DMS153 treated with DMSO at 0.1 percent for 48 hours (cell line): ENCODE data around the gene RHOBTB3.
"Not testable (repeated sequence)": the region's sequence is repeated elsewhere in the genome, so short reads cannot be mapped to it uniquely, and the experiment has no call there.

ENCODE experiments used
- DNase-seq: peaks from one replicate; lab custom pipeline; 2025; ENCODE audit not compliant: unreplicated experiment; lab: John Stamatoyannopoulos, UW

The RHOBTB3 gene

GRCh38 chr5:95816341-95816740 lies 85.2 kb downstream of the RHOBTB3 start:
- DNase-seq: no peak

DNA sequence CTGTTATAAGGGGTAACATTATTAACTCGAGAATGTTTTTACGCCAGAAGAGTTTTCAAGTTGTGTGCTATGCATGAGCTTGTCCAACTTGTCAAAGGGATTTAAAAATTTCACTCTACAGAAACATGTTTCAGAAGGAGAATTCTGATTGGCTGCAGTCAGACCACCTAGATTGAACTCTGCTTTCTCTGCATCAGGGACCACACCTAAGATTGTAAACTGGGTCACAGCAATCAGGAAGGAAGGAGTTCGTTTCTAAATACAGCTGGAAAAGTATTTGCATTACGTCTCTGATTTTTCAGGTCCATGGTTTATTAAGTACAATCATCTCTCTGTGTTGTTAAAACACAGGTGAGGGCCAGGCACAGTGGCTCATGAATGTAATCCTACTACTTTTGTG lies 85.6 kb downstream of the RHOBTB3 start:
- DNase-seq: no peak

DNA sequence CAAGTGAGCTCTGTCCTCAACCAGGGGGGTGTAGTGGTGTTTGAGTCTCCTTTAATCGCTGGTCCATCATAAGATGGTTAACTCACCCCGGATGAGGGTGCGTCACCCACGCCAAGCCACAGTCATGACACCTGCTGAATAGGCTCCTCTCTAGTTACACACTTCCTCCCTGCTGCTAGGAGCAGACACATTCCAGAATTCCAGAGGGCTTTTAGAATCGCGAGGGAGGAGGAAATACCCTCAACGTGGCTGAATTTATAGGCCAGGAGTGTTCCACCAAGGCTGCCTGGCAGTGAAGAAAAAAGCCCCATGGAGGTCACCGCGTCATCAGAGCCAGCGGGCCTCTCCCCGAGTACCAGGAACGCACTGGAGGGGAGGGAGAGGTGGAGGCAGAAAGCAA lies 86.3 kb downstream of the RHOBTB3 start:
- DNase-seq: no peak

DNA sequence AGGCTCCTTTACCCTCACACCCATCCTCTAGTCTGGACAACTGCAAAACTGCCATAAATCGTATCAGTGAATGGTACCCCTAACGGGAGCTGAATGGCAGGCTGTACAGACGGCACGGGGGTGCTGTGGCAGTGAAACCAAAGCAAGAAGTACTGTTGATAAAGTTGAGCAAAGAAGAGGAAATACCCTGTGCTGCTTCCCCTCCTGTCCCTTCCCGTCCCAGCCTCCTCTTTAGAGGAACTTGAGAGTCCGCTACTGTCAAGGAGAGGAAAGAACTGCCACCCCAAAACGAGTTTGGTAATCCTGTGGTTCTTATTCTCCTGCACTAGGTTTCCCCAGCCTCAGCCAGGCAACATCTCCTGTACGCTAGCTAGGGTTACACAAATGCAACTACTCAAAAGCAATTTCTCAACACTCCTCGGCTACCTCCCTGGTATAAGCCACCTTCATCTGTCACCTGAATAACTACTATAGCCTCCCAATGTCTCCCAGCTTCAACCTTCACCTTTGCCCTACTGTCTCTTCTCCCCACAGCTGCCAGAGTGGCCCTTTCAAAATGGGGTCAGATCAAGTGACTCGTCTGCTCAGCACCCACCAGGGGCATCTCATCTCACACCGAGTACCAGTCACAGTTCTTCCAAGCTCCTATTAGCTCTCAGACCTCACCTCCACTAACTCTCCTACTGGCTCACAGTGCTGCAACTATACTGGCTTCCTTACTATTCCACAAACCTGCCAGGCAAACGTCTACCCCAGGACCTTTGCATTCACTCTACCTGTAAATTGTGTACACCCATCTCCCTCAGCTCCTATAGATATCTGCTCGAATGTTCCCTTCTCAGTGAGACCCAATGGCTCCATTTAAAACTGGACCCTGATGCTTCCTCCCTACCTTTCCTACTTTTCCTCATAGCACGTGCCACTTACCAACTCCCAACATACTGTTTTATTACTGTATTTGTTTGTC lies 87.3 kb downstream of the RHOBTB3 start:
- no peak for DNase-seq

- DNase-seq: no peak
These were observed 90.2 kb downstream of the RHOBTB3 start for GRCh38 chr5:95821110-95822021.

DNA sequence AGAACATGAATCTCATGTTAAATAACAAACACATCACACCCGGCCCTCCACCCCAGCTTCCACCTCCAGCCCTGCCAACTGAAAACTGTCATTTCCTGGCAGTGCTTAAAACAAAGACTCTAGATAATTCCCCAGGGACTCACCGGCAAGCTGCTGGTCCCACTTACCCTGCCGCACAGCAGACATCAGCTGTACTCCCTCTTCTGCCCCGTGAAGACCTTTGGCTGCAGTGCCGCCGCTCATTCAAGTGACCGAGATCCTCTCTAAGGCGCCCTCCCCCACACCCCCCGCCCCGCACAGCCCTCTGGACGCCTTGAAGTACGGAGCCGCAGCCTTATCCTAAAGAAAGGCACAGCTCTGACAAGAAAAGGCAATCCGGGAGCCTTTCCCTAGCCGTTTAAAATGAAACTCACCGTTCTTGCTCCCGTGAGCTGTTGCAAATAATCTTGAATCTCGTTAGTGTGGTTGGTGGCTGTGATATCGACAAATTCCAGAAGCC lies 91.0 kb downstream of the RHOBTB3 start:
- DNase-seq: peak; percentile 10

- no peak for DNase-seq
These were observed 91.5 kb downstream of the RHOBTB3 start, which contains the start of gene GLRX for GRCh38 chr5:95822542-95823181. GLRX (minus strand) TSS chr5:95822726; CDS start chr5:95822662, 64 bp downstream.

GRCh38 chr5:95823218-95823737 lies 92.1 kb downstream of the RHOBTB3 start:
- no peak for DNase-seq

GRCh38 chr5:95823738-95824609 lies 92.8 kb downstream of the RHOBTB3 start:
- DNase-seq: no peak

- no peak for DNase-seq
These were observed 93.6 kb downstream of the RHOBTB3 start for GRCh38 chr5:95824747-95825146.

- DNase-seq: no peak
These were observed 94.4 kb downstream of the RHOBTB3 start for GRCh38 chr5:95825495-95825894.

- DNase-seq: no peak
These were observed 96.1 kb downstream of the RHOBTB3 start for GRCh38 chr5:95826949-95827891.

DNA sequence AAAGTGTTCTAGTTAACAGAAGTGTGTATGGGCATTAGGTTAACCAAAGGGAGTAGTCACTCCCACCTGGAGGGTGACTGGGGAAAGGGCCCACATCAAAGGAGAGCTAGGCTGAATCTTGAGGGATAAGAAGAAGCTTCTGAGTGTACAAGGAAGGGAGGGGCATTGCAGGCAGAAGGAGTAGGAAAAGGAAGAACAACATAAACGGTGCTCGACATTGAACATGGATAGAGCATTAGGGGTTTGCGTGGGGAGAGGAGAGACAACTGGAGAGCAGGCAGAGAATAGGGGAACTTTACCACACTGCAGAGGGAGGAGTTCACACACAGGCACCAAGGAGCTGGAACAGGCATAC lies 96.7 kb downstream of the RHOBTB3 start:
- DNase-seq: no peak

DNA sequence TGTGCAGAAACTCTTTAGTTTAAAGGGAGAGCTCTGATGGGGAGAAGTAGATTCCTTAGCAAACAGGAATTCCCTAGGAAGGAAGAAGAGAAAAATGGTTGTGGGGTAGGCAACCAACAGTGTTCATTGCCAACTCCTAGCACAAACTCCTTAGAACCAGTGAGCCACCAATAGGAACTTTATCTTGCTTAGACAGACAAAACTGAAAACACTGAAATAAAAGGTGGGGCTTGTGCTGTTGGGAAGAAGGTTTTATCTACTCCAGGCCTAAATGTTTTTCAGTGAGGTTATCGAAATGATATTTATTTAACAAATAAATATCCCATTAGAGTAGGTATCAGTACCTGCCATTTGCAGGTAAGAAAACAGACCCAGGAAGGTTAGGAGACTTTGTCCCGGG lies 99.1 kb downstream of the RHOBTB3 start:
- DNase-seq: no peak

DNA sequence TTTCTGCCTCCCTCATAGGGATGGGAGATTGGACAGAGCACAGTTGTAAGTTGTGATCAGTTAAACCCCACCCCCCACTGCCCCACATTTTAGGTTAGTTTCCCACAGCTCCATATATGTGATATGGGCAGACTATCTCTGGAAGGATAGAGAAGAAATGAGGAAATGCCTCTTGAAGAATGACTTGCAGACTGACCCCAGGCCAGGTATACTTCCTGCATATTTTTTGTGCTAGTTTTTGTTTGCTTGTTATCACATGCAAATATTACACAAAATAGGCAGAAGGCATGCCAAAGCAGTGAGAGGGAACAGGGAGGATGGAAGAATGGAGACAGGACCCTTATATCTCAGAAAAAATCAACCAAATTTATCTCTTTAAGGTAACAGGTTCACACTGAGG lies 101.5 kb downstream of the RHOBTB3 start:
- DNase-seq: no peak

DNA sequence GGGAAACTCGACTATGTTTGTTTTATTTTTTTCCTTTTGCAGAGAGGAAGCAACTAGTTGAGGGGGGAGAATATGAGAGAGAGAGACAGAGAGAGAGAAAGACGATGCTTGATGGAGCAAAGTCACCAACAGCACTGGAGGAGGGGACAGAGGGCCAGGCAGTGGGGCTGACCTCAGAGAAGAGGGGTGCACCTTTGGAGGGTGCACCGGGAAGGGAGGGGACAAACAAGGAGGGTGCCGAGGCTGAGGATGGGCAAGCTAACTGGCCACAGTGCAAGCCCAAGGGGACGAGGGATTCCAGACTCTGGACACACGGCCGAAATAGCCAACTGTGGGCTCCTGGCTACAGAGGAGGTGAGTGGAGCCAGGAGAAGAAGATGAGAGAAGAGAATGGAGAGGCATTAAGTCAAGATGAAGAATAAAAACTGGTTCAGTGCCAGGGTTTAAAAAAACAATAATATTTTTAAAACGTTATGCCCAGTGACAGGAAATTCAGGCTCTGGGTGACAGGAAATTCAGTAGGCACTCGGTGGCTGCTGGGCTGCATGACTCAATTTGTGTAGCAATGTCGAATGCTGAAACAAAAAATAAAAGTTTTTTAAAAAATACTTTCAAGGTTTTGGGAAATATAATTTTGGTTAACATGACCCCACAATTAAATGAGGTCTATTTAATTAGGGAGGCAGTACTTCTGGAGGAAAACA lies 104.7 kb downstream of the RHOBTB3 start:
- no peak for DNase-seq

DNA sequence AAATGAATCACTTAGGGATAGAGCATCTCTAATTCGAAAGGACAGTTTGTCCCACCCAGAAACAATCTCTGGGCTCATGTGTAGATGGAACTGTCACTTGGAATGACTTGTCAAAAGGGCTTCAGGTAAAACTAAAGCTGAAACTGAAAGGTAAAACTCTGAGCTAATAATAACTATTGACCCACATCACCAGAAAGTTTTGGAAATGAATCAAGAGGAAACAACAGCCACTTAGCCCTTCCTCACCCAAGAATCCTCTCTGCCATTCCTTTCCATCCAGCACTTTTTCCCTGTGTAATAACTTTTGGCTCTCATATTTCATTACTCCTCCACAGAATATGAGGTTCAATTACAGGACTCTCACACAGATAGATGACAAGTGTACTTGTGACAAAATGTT lies 105.4 kb downstream of the RHOBTB3 start:
- DNase-seq: no peak

GRCh38 chr5:95836971-95837370 lies 105.8 kb downstream of the RHOBTB3 start:
- not testable (repeated sequence) for DNase-seq
